Heart right ventricle (tissue), 16 donors: ENCODE results near the gene TWF1. TPM values are rescaled to one million over a fixed set of nuclear protein-coding genes. Genes with fewer than 3 reads are reported as not detected.

Experiments used
- ATAC-seq, 8 donors: fragments of 200-7000 bp; cut with Tn5 transposase; one replicate each; pipeline ENCODE4 v1.9.1; 2020; ENCODE audit warnings: mild to moderate bottlenecking in 8 of 8, moderate library complexity in 8 of 8, moderate number of reproducible peaks in 1 of 8
- DNase-seq, 2 donors: peaks; one replicate each; pipeline ENCODE4 v3.0.0-alpha.2; 2020
- H3K27ac ChIP-seq, 10 donors: fragments of 200-600 bp; sonication (generic) in 2 of 10; one replicate each; pipeline versions ENCODE4 v1.5.0 to v1.8.0; 2020 to 2022; ENCODE audit warnings: mild to moderate bottlenecking in 3 of 10
- H3K27me3 ChIP-seq, 7 donors: fragments of 200-600 bp; one replicate each; pipeline ENCODE4 v1.8.0; 2021 to 2022; ENCODE audit warnings: mild to moderate bottlenecking in 2 of 7
- H3K36me3 ChIP-seq, 9 donors: fragments of 200-600 bp; sonication (generic) in 1 of 9; one replicate each; pipeline versions ENCODE4 v1.5.0 to v1.8.0; 2020 to 2022; ENCODE audit warnings: mild to moderate bottlenecking in 2 of 9
- H3K4me1 ChIP-seq, 9 donors: fragments of 200-600 bp; sonication (generic) in 1 of 9; one replicate each; pipeline versions ENCODE4 v1.5.0 to v1.8.0; 2020 to 2022; ENCODE audit warnings: mild to moderate bottlenecking in 4 of 9
- H3K4me3 ChIP-seq, 10 donors: fragments of 200-600 bp; sonication (generic) in 2 of 10; one replicate each; pipeline versions ENCODE4 v1.5.0 to v1.8.0; 2020 to 2022; ENCODE audit warnings: mild to moderate bottlenecking in 7 of 10, moderate library complexity in 2 of 10
- H3K9me3 ChIP-seq, 11 donors: fragments of 200-600 bp in 10 of 11; sonication (generic) in 2 of 11; one replicate each; pipeline versions ENCODE4 v1.5.0 to v1.8.0; 2013 to 2022; ENCODE audit warnings: mild to moderate bottlenecking in 2 of 11, control low read depth in 1 of 11, moderate library complexity in 1 of 11
- WGBS, 2 donors: extraction: QIAGEN DNeasy Blood & Tissue Kit; methylation state at CpG; one replicate each; pipeline ENCODE4 v1.1.7; 2013; ENCODE audit warnings: inconsistent platforms in 1 of 2; 5-methylcytosine and 5-hydroxymethylcytosine counted together
- intact Hi-C, 10 donors: fragments of 100-400 bp; cut with DNase I; formaldehyde crosslinking; loops; one replicate each; pipeline versions ENCODE4 v1.11.1 to v1.14.2; 2022
- polyA plus RNA-seq, 2 donors: library from polyadenylated mRNA; stranded (reverse); fragments of 200-250 nt; gene quantifications; one replicate each; pipeline ENCODE4 v1.2.3, GENCODE V29; 2013
- total RNA-seq, 10 donors: library from RNA; stranded (reverse); fragmentation: NEBNext Ultra II Directional in 3 of 10; extraction: Animal tissue kit (Norgen Biotek cat#: 25700) in 3 of 10; gene quantifications; one replicate each; pipeline versions ENCODE4 v1.2.1 to v1.2.4, GENCODE V29; 2021 to 2023
- TF ChIP-seq, protein P1 (sequence below), 9 donors: fragments of 200-600 bp; sonication (generic) in 2 of 9; IDR thresholded peaks; one replicate each; pipeline versions ENCODE4 v1.5.0 to v1.8.0; 2021 to 2022; ENCODE audit warnings: antibody characterized with exemption in 9 of 9, mild to moderate bottlenecking in 5 of 9, moderate library complexity in 1 of 9
- donor health status: Arrhythmogenic right ventricular cardiomyopathy.
- donor health status: ischemic (EF 13 %, LVEDD 7.1; RV severe dilation, severe dysfunction).
- donor health status: healthy with polysubstance abuse.
- donor health status: DM: no; HTN: yes; CAD: no.
- donor health status: DM: no; HTN: no; CAD: no.
- donor health status: ischemic (EF 25% LVEDD 6.9; RV normal size, moderate dysfunction).
- donor health status: ischemic (EF 25% LVEDD 5.7; RV mildly dilated, moderate dysfunction).
- donor health status: healthy.
- donor health status: DM: yes; HTN: yes; CAD: no.
- donor health status: Ischemic cardiomyopathy.
- donor health status: ischemic (EF 35%, LVEDD 5.7; RV mildly dilated, moderate dysfunction).
- donor health status: nonischemic (EF 11% LVEDD 7.7; RV severe dilation, severe dysfunction).
- donor health status: DM: yes; HTN: yes; CAD: no.
- donor health status: PGD.
- donor health status: ischemic (EF 29% LVEDD 5.4; RV normal size, mild dysfunction).
- donor health status: nonischemic (EF 23%, LVEDD 6.1; RV moderate dilation, normal function).

TWF1 gene
- total and polyA plus RNA-seq, 12 donors: 8.5 to 21.7 (median 11.1) TPM

GRCh38 chr12:43786899-43787693 is 19.0 kb downstream of the TWF1 start:
- H3K4me1 ChIP-seq: peaks cover 0 to 7% (median 0%) of the 10 kb centered on the region in 9 donors
- peaks cover 0 to 64% (median 44%) of the 10 kb centered on the region in 9 donors for H3K36me3 ChIP-seq
- no peaks in the 10 kb centered on the region for H3K9me3 ChIP-seq
- intact Hi-C loops: loop anchor here in 1 of 10 donors (10.0 kb wide), 1 partner anchor 98 kb away; no protein-coding TSS in a partner anchor
- H3K27ac ChIP-seq: no peak overlapping the region
- H3K4me3 ChIP-seq: no peak overlapping the region
- ATAC-seq (no peak), DNase-seq (no peak)
- TF ChIP-seq, protein P1, sequence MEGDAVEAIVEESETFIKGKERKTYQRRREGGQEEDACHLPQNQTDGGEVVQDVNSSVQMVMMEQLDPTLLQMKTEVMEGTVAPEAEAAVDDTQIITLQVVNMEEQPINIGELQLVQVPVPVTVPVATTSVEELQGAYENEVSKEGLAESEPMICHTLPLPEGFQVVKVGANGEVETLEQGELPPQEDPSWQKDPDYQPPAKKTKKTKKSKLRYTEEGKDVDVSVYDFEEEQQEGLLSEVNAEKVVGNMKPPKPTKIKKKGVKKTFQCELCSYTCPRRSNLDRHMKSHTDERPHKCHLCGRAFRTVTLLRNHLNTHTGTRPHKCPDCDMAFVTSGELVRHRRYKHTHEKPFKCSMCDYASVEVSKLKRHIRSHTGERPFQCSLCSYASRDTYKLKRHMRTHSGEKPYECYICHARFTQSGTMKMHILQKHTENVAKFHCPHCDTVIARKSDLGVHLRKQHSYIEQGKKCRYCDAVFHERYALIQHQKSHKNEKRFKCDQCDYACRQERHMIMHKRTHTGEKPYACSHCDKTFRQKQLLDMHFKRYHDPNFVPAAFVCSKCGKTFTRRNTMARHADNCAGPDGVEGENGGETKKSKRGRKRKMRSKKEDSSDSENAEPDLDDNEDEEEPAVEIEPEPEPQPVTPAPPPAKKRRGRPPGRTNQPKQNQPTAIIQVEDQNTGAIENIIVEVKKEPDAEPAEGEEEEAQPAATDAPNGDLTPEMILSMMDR (IDR thresholded peaks at IDR 0.05): no peak
- no peaks in the 10 kb centered on the region for H3K27me3 ChIP-seq

GRCh38 chr12:43776498-43776897 is 29.6 kb downstream of the TWF1 start:
- Histone ChIP-seq H3K27ac (no peak overlapping the region), H3K9me3 (no peaks in the 10 kb centered on the region), H3K36me3 (peaks cover 0 to 100% (median 35%) of the 10 kb centered on the region in 9 donors), H3K27me3 (no peaks in the 10 kb centered on the region), H3K4me1 (no peaks in the 10 kb centered on the region), H3K4me3 (no peak overlapping the region)
- TF ChIP-seq, protein P1 (IDR thresholded peaks at IDR 0.05): peak in 7 of 9 donors; percentile 22 to 50 (median 31)
- 59 to 64% methylated on average over 3 of the region's 3 CpGs for WGBS, 2 donors
- intact Hi-C loops: loop anchor here in 4 of 10 donors (5.0 to 10.0 kb wide), 2 partner anchors 106 to 108 kb away; no protein-coding TSS in a partner anchor
- ATAC-seq (no peak), DNase-seq (no peak)

GRCh38 chr12:43766291-43766690 is 39.8 kb downstream of the TWF1 start:
- no peaks in the 10 kb centered on the region for H3K9me3 ChIP-seq
- DNase-seq (no peak), ATAC-seq (no peak)
- no peak overlapping the region for H3K27ac ChIP-seq
- H3K36me3 ChIP-seq: peaks cover 0 to 47% (median 10%) of the 10 kb centered on the region in 9 donors
- intact Hi-C loops: no loop called here
- TF ChIP-seq, protein P1 (IDR thresholded peaks at IDR 0.05): no peak
- H3K27me3 ChIP-seq: no peaks in the 10 kb centered on the region
- H3K4me1 ChIP-seq: peaks cover 0 to 17% (median under 1%) of the 10 kb centered on the region in 9 donors
- H3K4me3 ChIP-seq: no peak overlapping the region

- no peak for ATAC-seq
- Histone ChIP-seq H3K9me3 (no peaks in the 10 kb centered on the region), H3K4me3 (no peak overlapping the region), H3K36me3 (peaks cover 0 to 30% (median 4%) of the 10 kb centered on the region in 9 donors), H3K4me1 (peaks cover 2 to 35% (median 17%) of the 10 kb centered on the region in 9 donors), H3K27ac (no peak overlapping the region), H3K27me3 (no peaks in the 10 kb centered on the region)
- DNase-seq: no peak
- intact Hi-C loops: no loop called here
- TF ChIP-seq, protein P1 (IDR thresholded peaks at IDR 0.05): no peak
Observed at GRCh38 chr12:43764528-43764927, 41.6 kb downstream of the TWF1 start.
